ENCODE results near the gene SERINC2. TPM values are rescaled to one million over a fixed set of nuclear protein-coding genes. Genes with fewer than 3 reads are reported as not detected.

Gene SERINC2
- 210 and 313 TPM in 2 replicates for total RNA-seq
- polyA plus RNA-seq (2012) = 190 TPM

DNA sequence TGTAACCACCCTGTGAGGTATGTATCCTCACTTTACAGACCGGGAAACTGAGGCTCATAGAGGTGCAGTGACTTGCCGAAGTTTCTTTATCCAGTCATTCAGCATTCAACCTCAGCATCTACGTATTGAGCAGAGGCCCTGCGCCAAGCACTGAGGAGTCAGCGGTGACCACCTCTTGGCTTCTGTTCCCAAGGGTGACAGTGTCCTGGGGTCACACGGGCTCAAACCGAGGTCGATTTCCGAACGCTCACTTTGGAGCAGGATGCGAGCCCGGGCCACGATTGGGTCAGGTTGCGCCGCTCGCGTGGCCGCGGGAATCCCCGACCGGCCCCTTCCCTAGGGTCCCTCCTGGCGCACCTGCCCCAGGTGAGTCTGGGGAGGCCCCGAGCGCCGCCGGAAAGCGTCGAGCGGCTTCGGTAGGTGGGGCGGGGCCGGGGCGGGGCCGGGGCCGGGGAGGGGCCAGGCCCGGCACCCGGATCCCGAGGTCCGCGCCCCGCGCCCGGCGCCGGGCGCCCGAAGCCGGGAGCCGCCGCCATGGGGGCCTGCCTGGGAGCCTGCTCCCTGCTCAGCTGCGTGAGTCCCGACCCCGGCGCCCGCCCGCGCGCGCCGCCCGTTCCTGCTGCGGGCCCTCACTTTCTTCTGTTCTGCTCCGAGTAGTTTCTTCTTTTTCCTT is at the start of gene SERINC2:
SERINC2 (plus strand) TSS at position 482 of the 673 bp plus-strand sequence; CDS start at position 535, 53 bp downstream.
- peak; percentile 39 for DNase-seq (ENCODE audit: low read depth)

DNA sequence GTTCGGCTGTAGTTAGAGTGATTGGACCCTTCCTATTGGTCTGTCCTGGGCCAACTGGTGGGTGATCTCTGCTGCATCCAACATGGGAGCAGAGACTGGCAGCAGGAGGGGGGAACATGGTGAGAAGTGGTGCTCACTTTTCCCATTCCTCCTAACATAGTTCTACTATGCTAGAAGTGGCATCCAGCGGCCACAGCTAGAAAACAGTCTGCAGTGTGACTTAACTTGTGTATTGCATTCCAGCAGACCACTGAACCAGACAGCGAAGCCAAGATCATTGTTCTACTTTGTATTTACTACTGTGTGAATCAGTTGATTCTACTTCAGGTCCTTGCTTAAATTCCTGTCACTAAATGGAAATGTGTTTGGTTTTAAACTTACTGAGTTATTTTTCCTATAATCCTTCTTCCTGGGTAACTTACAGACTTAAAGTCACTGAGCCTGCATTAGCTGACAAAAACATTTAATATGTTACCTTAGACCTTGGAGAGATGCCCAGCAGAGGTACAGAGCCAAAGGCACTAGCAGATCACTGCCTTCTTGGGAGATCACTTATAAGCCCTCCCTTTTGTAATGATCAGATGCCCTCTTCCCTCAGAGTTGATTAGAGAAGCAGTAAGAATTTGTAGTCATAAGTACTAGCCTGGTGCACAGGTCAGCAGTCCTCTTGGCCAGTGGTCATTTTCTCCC is 48.3 kb upstream of the SERINC2 start:
- no peak for DNase-seq (ENCODE audit: low read depth)

DNA sequence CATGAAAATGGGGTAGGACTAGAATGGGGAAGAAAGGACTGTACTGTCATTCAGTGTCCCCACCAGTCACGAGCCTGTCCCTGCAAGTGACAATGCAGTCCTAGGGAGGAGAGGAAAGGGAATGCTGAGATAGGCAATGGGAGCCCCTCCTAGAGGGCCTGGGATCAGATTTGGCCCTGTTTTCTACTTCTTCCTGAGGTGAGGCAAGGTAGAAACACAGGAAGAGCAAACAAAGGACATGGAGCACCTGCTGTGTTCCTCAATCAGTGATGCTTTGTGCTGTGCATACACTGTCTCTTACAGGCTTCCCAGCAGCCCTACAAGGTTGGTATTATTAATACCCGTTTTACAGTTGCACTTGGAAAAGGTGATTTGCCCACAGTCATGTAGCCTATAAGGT is 46.2 kb upstream of the SERINC2 start:
- no peak for DNase-seq (ENCODE audit: low read depth)

DNA sequence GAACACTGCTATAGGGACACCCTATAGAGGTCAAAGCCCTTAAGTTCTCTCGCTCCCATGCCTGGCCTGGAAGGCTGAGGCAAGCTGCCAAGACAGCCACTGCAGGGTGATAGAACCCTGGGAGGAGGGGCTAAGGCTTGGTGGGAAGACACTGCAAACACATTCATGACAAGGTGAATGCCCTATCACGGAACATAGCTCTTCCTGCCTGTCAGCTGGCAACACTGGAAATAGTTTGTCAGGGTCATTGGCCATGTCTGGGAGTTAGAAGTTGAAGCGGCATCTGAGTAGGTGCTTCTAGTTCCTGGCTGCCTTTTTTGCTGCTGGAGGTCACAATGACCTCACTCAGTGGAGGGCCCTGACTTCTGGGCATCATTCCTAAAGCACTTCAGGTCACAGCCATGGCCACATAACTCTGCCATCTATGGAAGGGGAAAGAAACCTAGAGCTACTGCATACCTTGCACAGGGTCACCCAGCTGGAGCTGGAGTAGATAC is 44.4 kb upstream of the SERINC2 start:
- no peak for DNase-seq (ENCODE audit: low read depth)

DNA sequence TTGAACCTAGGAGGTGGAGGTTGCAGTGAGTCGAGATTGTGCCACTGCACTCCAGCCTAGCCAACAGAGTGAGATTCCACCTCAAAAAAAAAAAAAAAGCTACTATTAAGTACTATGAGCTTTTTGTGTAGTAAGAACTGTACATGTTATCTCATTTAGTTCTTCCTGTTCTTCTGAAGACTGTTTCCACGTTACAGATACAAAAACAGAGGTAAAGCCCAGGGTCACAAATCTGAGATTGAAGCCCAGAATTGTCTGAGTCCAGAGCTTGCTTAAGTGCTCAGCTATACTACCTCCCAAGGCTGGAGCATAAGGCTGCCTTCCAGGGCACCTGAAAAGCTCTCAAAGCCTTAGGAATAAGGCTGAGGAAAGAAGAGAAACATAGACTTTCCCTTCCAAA is 43.0 kb upstream of the SERINC2 start:
- DNase-seq (ENCODE audit: low read depth) = no peak

DNA sequence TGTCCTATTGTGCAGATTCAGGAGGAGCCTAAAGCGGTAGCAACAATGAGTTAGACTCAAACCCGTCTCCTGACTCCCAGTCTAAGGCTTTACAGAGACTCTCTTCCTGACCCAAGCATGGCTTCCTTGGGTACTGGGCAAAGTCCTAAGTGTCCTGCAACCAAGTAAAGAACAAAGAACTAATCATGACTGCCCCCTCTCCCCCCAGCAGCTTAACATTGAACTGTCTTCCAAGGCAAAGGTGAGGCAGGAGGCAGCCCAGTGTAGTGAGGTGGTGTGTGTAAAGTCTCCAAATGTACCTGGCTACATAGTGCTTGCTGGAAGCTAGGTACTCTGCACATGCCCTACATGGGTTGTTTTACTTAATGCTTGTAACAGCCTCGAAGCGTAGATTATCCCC is 42.4 kb upstream of the SERINC2 start:
- DNase-seq (ENCODE audit: low read depth) = no peak

DNA sequence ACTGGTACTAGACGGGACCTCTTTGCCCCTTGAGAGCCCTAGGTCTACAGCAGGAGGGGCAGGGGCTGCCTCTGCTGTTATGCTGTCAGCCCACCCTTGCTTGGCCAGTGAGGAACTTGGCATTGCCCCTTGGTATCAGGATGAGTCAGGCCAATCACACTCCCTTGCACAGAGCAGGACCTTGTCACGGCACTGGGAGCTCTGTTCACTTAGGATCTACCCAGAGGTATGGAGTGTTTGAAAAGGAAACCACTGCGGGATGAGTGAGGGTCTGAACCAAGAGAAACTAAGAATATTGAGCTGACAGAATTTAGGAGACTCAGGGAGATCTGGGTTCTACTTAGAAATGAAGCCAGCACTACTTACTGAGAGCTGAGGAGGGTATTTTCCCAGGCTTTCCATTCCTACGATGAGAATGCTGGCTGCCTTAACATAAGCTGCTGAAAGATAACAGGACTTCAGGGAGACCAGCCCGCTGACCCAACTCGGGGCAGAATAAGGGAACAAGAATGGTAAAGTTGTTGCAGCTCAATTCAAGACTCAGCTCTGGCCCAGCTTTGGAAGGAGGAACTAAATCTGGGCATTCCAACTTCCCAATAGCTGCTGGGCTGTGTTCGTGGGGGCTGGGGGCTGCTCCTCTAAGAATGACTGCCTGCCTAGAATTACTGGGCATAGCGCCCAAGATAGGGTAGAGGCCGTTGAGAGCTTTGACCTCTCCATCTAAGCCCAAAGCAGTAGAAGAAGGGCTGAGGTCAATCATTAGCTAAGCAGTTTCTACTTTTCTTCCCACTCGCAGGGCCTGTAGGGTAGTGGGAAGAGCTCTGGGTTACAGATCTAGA is 41.7 kb upstream of the SERINC2 start:
- DNase-seq (ENCODE audit: low read depth) = no peak

DNA sequence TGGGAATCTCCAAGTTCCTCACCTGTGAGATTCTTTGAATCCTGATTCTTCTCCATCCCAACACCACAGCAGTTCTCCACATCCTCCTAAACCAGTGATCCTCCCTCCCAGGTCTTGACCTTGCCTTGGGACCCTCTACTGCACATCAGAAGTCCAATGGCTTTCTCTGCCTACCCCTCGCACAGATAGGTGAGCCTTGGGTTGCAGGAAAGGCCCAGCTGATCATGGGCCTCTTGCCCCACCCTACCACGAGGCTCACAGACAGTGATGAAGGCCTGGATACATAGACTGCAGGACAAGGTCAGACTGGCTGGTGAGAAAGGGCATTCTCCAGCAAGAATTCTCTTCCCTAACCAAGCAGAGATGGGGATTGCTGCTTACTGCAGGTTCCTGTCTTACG is 41.0 kb upstream of the SERINC2 start:
- no peak for DNase-seq (ENCODE audit: low read depth)

DNA sequence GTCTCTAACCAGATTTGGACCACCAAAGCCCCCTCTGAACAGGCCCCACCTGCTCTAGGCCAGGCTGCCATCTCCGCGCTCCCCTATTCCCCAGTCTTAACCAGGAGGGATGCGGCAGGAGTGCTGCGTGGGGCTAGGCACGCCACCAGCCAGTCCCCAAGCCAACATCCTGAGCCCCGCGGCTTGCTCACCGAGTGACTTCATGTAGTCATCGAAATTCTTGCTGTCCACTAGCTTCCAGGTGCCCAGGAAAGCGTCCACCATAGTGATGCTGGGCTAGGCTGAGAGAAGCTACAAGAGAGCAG is 40.3 kb upstream of the SERINC2 start:
- no peak for DNase-seq (ENCODE audit: low read depth)

DNA sequence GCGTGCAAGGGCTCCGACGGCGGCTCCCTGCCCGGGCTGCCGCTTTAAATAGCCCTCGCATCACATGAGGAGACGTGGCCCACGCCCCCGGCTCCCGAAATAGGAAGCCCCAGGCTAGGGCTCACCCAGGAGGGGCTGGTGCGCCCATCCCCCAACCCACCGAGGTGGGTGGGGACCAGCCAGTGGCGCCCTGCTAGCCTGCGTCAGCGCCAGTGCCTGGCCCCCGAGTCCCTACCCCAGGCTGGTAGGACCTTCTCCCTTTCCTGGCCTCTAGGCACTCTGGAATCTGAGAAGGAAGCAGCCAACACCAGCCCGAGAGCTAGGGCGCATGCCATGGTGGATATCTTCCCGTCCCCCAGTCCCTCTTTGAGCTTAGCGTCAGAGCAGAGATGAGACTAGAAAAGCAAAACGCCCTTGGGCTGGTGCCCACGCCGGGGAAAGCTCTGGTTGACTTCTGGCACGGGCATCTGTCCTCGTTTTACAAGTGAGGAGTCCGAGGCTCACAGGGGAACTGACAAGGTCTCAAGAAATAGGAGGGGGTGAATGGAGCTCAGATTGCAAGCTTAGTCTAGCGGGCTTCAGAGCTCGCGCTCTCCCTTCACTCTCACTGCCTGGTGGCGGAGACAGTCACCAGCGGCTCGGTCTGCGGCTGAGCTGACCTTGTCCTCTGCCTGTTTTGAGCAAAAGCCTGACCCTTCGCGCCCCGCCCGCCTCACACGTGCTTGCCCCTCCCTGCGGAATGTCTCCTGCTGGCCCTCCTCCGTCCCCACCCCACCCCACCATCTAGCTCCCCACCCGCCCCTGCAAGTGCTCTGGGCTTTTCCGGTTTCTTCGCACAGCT is 39.7 kb upstream of the SERINC2 start, which contains the start of gene FABP3:
FABP3 (minus strand) TSS at position 21 of the 841 bp plus-strand sequence. CDS start 62 bp downstream, outside the sequence.
- peak; percentile 95 for DNase-seq (ENCODE audit: low read depth)

DNA sequence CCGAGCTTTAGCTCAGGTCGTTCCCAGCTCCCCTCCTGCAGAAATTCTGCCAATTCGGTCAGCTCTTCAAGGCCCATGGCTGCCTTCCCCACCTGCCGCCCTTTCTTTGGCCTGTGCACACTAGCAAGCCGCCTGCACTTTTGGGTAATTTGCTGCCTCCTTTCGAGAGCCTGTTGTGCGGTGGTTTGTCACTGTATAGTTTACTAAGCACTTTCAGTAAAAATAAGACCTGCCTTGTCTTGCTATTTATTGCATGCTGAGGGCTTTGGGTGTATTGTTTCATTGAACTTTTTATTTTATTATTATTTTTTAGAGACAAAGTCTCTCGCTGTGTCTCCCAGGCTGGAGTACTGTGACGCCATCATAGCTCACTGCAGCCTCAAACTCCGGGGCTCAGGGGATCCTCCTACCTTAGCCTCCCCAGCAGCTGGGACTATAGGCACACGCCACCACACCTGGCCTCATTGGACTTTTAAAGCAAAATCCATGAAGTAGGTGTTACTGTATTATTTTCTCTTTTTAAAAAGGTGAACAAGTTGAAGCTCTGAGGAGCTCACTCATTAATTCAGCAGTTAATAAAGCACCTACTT is 39.0 kb upstream of the SERINC2 start:
- DNase-seq (ENCODE audit: low read depth) = no peak

DNA sequence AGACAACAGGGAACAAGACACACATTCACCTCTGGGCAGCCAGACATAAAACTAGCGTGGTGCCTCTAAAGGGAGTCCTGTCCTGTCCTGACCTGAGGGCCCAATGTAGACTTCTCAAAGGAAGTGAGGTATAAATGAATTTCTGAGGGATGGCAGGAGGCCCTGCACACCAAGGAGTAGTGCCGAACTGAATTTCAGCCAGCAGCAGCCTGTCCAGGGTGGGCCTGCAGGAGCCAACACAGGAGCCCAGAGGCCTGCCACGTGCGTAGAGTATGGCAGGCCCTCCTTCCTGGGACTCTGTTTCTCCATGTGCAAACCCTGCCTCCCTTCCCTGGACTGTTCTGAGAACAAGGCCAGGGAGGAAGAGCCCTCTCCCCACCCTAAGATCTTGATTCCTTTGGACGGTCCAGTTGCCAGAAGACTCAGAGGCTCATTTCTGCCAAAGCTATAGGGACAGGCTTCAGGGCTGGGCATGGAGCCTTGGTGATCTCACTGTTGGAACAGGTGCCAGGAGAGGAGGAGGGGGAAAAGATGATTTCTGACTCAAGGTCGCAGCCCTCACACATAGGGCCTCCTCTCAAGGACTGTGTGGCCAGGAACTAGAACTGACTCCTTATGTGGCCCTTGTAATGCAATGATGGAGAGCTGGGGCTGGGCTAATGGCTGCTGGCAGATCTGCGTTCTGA is 38.4 kb upstream of the SERINC2 start:
- DNase-seq (ENCODE audit: low read depth) = peak; percentile 86

DNA sequence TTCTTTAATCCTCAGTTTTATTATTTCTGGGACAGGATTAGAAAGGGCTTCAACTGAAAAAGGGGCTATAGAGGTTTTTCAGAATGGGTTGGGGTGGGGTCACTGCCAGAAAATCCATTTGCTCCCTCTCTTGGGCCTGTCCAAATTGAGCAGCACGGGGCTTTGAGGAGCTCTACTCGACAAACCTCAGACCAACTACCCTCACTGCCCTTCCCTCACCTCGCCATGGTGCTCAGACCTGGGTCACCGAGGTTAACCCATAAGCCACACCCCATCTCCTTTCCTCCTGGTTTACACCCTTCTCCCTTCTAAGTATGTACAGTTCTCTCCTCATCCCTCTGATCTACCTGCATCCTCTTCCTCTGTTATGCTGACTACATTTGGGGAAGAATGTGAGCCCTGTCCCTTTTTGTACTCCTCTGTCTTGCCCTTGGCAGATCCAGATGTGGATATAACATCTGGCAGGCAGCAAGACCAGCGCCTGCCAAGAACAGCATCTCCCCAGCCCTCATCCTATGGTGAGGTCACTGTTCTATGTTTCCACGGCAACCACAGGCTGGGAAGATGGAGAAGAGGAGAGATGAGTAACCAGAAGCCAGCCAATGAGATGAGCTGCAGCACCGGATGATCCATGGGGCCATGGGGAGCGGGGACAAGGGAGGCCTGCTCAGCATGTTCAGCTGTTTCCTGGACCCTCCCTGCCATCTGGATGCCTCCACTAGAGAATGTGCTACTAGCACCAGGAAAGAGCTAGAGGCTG is 36.5 kb upstream of the SERINC2 start:
- peak; percentile 94 for DNase-seq (ENCODE audit: low read depth)

DNA sequence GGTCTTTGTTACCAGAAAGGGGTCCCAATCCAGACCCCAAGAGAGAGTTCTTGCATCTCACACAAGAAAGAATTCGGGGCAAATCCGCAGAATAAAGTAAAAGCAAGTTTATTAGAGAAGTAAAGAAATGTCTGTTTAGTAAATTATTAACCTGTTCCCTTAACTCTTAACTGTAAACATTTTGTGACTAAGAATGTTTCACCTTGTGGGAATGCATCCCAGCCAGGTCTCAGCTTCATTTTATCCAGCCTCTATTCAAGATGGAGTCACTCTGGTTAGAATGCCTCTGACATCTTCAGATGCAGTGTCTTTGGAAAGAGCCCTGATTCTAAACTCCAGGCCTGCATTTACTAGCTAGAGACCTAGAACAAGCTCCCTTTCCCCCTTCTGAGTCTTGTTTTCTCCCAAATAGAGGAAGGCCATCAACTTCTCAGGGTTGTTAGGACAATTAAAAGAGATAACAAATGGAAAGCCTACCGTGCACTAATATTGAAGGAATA is 35.6 kb upstream of the SERINC2 start:
- no peak for DNase-seq (ENCODE audit: low read depth)

DNA sequence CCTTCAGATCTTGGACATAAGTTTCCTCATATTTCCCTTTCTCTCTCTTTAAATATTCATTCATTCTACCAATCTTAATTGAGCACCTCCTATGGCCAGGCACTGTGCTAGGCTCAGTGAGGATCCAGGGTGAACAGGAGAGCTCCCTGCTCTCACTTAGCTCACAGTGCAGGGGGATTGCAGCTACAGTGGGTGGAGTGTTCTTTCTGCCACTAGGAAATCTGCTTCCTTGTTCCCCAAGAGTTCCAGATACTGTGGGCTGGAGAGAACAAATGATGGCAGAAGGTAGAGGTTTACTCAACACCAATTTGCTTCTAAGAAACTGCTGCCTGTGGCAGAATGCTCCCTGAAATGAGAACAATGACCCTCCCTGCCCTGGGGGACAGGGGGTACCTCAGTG is 35.0 kb upstream of the SERINC2 start:
- no peak for DNase-seq (ENCODE audit: low read depth)

DNA sequence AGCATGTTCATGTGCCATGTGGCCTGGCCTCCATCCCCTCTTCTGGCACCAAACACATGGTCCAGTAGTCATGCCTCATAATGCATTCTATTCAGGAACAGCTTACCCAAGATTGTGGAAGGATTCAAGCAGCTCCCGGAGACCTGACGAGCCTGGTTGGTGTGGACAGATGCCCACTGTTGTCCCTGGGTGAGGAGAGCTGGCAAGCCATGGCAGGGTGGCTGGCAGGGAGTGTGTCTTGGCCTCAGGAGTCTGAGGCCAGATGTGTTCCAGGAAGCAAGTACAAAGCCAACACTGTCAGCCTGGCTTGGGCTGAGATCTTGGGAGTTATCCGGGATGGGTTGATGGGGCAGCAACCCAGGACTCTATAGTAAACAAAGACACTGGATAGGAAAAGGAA is 32.8 kb upstream of the SERINC2 start:
- DNase-seq (ENCODE audit: low read depth) = no peak

DNA sequence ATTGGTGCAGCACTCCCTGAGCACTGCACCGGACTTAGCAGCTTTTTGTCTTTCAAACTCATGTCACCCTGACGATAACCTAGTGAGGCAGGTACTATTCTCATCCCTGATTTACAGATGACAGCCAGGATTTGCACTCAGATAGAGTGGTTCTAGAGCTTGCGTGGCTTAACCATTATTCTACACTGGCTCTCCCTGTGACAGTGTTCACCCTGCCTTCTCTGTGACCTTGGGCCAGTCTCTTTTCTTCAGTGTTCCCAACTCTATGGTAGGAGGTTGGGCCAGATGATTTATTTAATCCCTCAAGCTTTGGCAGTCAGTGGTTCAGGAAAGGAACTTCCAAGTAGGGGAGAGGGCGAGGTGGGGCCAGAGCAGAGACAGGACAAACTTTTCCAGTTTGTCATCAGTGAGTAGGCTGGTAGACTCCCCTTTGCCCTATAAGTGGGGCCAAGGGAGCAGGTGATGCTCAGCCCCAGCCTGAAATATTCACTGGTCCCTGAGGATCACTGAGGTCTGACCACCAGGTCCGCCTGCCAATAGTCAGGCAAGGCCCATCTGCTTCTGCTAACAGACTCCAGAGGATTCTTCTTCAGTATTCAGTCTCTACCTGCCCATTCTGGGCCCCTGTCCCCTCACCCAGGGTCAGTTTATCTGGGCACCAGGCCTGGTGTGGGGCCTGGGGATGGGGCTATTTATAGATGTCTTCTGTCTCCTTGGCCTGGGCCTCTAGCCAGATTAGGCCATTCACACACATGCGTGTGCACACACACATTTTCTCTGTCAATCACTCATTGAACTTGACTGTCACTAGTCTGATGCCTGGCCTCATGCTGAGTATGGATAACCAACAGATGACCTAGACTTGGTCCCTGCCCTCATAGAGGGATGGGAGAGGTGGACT is 31.4 kb upstream of the SERINC2 start:
- peak; percentile 91 for DNase-seq (ENCODE audit: low read depth)
